ENCODE data around the gene PNPO. TPM values are rescaled to one million over a fixed set of nuclear protein-coding genes. Genes with fewer than 3 reads are reported as not detected.
"Not testable (repeated sequence)": the region's sequence is repeated elsewhere in the genome, so short reads cannot be mapped to it uniquely, and the experiment has no call there.

The PNPO gene
- total RNA-seq, 1 experiment from 2014 or later, result 88.0 TPM

- no peaks in the 10 kb centered on the region for H3K9me3 Mint-ChIP-seq (ENCODE audit: low read depth, unreplicated experiment)
- TF ChIP-seq CTCF (IDR thresholded peaks at IDR 0.05; ENCODE audit: unreplicated experiment), result no peak
- H3K27ac Mint-ChIP-seq (ENCODE audit: unreplicated experiment), result peak overlapping the region; percentile 3
- H3K36me3 Mint-ChIP-seq (ENCODE audit: insufficient read depth, unreplicated experiment), result peaks cover 23% of the 10 kb centered on the region
- H3K27me3 Mint-ChIP-seq (ENCODE audit: unreplicated experiment), result no peaks in the 10 kb centered on the region
- DNase-seq, result no peak
- CTCF ChIA-PET, result no interaction called here
- H3K4me1 Mint-ChIP-seq (ENCODE audit: low read depth, unreplicated experiment), result no peaks in the 10 kb centered on the region
- TSS peak; percentile 53 for BruUV-seq (replicated peaks)
- intact Hi-C loops (cut with micrococcal nuclease; ENCODE audit: unreplicated experiment), result no loop called here
- H3K4me3 Mint-ChIP-seq (ENCODE audit: low read depth, unreplicated experiment), result no peak overlapping the region
Measured at GRCh38 chr17:47928415-47928814, 13.0 kb upstream of the PNPO start.

- no TSS peak for BruUV-seq (replicated peaks)
- CTCF ChIA-PET, result no interaction called here
- DNase-seq, result no peak
- Mint-ChIP-seq H3K36me3 (ENCODE audit: insufficient read depth, unreplicated experiment) (peaks cover 25% of the 10 kb centered on the region), H3K4me3 (ENCODE audit: low read depth, unreplicated experiment) (no peak overlapping the region), H3K27me3 (ENCODE audit: unreplicated experiment) (no peaks in the 10 kb centered on the region), H3K4me1 (ENCODE audit: low read depth, unreplicated experiment) (no peaks in the 10 kb centered on the region), H3K9me3 (ENCODE audit: low read depth, unreplicated experiment) (no peaks in the 10 kb centered on the region), H3K27ac (ENCODE audit: unreplicated experiment) (no peak overlapping the region)
- intact Hi-C loops (cut with micrococcal nuclease; ENCODE audit: unreplicated experiment), result no loop called here
- TF ChIP-seq CTCF (IDR thresholded peaks at IDR 0.05; ENCODE audit: unreplicated experiment), result no peak
Measured at GRCh38 chr17:47929218-47930000, 12.0 kb upstream of the PNPO start.

- TF ChIP-seq CTCF (IDR thresholded peaks at IDR 0.05; ENCODE audit: unreplicated experiment), result no peak
- intact Hi-C loops (cut with micrococcal nuclease; ENCODE audit: unreplicated experiment), result no loop called here
- H3K27me3 Mint-ChIP-seq (ENCODE audit: unreplicated experiment), result no peaks in the 10 kb centered on the region
- H3K9me3 Mint-ChIP-seq (ENCODE audit: low read depth, unreplicated experiment), result no peaks in the 10 kb centered on the region
- BruUV-seq (replicated peaks), result no TSS peak
- CTCF ChIA-PET, result interaction anchor here (0.7 kb wide), 2 partner anchors 29 to 62 kb away, joined by 3 to 4 read pairs; no protein-coding TSS in a partner anchor
- peaks cover 25% of the 10 kb centered on the region for H3K36me3 Mint-ChIP-seq (ENCODE audit: insufficient read depth, unreplicated experiment)
- H3K4me3 Mint-ChIP-seq (ENCODE audit: low read depth, unreplicated experiment), result no peak overlapping the region
- DNase-seq, result no peak
- no peak overlapping the region for H3K27ac Mint-ChIP-seq (ENCODE audit: unreplicated experiment)
- H3K4me1 Mint-ChIP-seq (ENCODE audit: low read depth, unreplicated experiment), result peaks cover 14% of the 10 kb centered on the region
Measured at GRCh38 chr17:47931848-47932247, 9.5 kb upstream of the PNPO start.

GRCh38 chr17:47934856-47935255, 6.5 kb upstream of the PNPO start:
- intact Hi-C loops (cut with micrococcal nuclease; ENCODE audit: unreplicated experiment), result no loop called here
- Mint-ChIP-seq H3K9me3 (ENCODE audit: low read depth, unreplicated experiment) (no peaks in the 10 kb centered on the region), H3K4me1 (ENCODE audit: low read depth, unreplicated experiment) (peaks cover 19% of the 10 kb centered on the region), H3K27ac (ENCODE audit: unreplicated experiment) (no peak overlapping the region), H3K4me3 (ENCODE audit: low read depth, unreplicated experiment) (no peak overlapping the region), H3K36me3 (ENCODE audit: insufficient read depth, unreplicated experiment) (peaks cover 10% of the 10 kb centered on the region), H3K27me3 (ENCODE audit: unreplicated experiment) (no peaks in the 10 kb centered on the region)
- no TSS peak for BruUV-seq (replicated peaks)
- CTCF ChIA-PET, result no interaction called here
- no peak for TF ChIP-seq CTCF (IDR thresholded peaks at IDR 0.05; ENCODE audit: unreplicated experiment)
- DNase-seq, result no peak

GRCh38 chr17:47935468-47935867, 5.9 kb upstream of the PNPO start:
- H3K36me3 Mint-ChIP-seq (ENCODE audit: insufficient read depth, unreplicated experiment), result peaks cover 14% of the 10 kb centered on the region
- CTCF ChIA-PET, result interaction anchor here (1.0 to 1.4 kb wide), 3 partner anchors 11 to 90 kb away, joined by 4 to 11 read pairs (median 8); no protein-coding TSS in a partner anchor
- DNase-seq; BruUV-seq (replicated peaks); H3K27me3 Mint-ChIP-seq (ENCODE audit: unreplicated experiment); intact Hi-C loops (cut with micrococcal nuclease; ENCODE audit: unreplicated experiment); H3K4me3 Mint-ChIP-seq (ENCODE audit: low read depth, unreplicated experiment); H3K9me3 Mint-ChIP-seq (ENCODE audit: low read depth, unreplicated experiment); H3K27ac Mint-ChIP-seq (ENCODE audit: unreplicated experiment): not testable (repeated sequence)
- H3K4me1 Mint-ChIP-seq (ENCODE audit: low read depth, unreplicated experiment), result peaks cover 23% of the 10 kb centered on the region
